Mucosa of stomach (tissue), 1 donor: ENCODE results near the gene NUDT12.
A peak's percentile ranks its signal among the peaks of the same experiment; 100 is the strongest.

ENCODE experiments used
- H3K27me3 ChIP-seq: one replicate; pipeline ENCODE4 v1.7.0; 2013; ENCODE audit warnings: mild to moderate bottlenecking, low read length; ENCODE audit not compliant: control insufficient read depth, insufficient read depth
- H3K36me3 ChIP-seq: one replicate; pipeline ENCODE4 v1.7.0; 2013; ENCODE audit warnings: low read length; ENCODE audit not compliant: control insufficient read depth, insufficient read depth
- H3K4me1 ChIP-seq: one replicate; pipeline ENCODE4 v1.7.0; 2013; ENCODE audit warnings: mild to moderate bottlenecking, low read length; ENCODE audit not compliant: control insufficient read depth, insufficient read depth
- H3K4me3 ChIP-seq: one replicate; pipeline ENCODE4 v1.7.0; 2013; ENCODE audit warnings: low read length
- H3K9ac ChIP-seq: one replicate; pipeline ENCODE4 v1.7.0; 2013; ENCODE audit warnings: mild to moderate bottlenecking, low read length, moderate library complexity
- H3K9me3 ChIP-seq: one replicate; pipeline ENCODE4 v1.7.0; 2013; ENCODE audit warnings: mild to moderate bottlenecking, low read length, moderate library complexity; ENCODE audit not compliant: control insufficient read depth
- donor health status: Pancreatic carcinoma.

Gene NUDT12

DNA sequence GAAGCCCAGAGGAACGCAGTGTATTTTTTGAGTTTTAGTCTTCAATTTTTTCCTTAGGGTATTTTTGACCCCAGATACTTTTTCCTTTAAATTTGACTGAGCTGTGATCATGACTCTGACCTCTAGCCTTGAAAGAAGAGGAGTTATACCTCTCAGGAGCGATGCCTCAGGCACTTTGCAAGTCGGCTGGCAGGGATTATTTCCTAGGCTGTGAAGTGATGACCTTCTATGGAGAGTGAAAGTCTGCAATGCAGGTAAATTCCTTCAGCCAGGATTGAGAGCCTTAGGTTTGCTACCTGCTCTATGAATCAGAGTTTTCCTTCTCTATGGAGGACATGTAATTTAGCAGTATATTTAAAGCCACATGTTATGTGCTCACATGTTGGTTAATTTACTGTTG, 10.8 kb upstream of the NUDT12 start:
- Histone ChIP-seq H3K4me1 (peaks cover 9% of the 10 kb centered on the region), H3K27me3 (no peaks in the 10 kb centered on the region), H3K4me3 (no peak overlapping the region), H3K36me3 (no peaks in the 10 kb centered on the region), H3K9ac (no peak overlapping the region), H3K9me3 (no peaks in the 10 kb centered on the region)

DNA sequence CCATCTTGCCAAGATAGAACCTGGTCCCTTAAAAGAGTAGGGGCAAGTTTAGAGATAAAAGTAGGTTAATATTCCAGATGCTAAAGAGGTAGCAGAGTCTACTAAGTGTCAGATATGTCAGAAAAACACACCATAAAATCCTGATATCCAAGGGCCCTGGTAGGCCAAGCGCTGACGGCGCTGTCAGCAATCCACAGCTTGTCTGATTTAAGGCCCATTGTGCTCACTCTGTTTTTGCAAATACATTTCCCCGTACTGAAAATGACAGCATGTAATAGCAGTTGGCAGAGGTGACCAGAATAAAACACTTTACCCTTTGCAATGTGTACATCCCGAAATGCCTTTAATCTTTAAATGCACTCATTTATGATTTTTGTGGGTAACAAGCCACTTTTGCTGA, 9.9 kb upstream of the NUDT12 start:
- Histone ChIP-seq H3K36me3 (no peaks in the 10 kb centered on the region), H3K4me1 (peaks cover 9% of the 10 kb centered on the region), H3K27me3 (no peaks in the 10 kb centered on the region), H3K4me3 (no peak overlapping the region), H3K9me3 (no peaks in the 10 kb centered on the region), H3K9ac (no peak overlapping the region)

GRCh38 chr5:103571730-103572129, 9.1 kb upstream of the NUDT12 start:
- no peaks in the 10 kb centered on the region for H3K27me3 ChIP-seq
- H3K9me3 ChIP-seq: no peaks in the 10 kb centered on the region
- H3K9ac ChIP-seq: no peak overlapping the region
- H3K36me3 ChIP-seq: no peaks in the 10 kb centered on the region
- no peak overlapping the region for H3K4me3 ChIP-seq
- H3K4me1 ChIP-seq: peaks cover 9% of the 10 kb centered on the region

- H3K9me3 ChIP-seq: no peaks in the 10 kb centered on the region
- H3K9ac ChIP-seq: no peak overlapping the region
- H3K27me3 ChIP-seq: no peaks in the 10 kb centered on the region
- H3K4me3 ChIP-seq: no peak overlapping the region
- no peaks in the 10 kb centered on the region for H3K36me3 ChIP-seq
- H3K4me1 ChIP-seq: peaks cover 9% of the 10 kb centered on the region
These were observed 6.9 kb upstream of the NUDT12 start for GRCh38 chr5:103569313-103570060.

GRCh38 chr5:103565719-103566118, 3.1 kb upstream of the NUDT12 start:
- no peak overlapping the region for H3K4me3 ChIP-seq
- peaks cover 9% of the 10 kb centered on the region for H3K4me1 ChIP-seq
- H3K27me3 ChIP-seq: no peaks in the 10 kb centered on the region
- no peaks in the 10 kb centered on the region for H3K36me3 ChIP-seq
- no peak overlapping the region for H3K9ac ChIP-seq
- H3K9me3 ChIP-seq: no peaks in the 10 kb centered on the region

GRCh38 chr5:103561685-103562452, 720 bp downstream of the NUDT12 start:
- Histone ChIP-seq H3K36me3 (no peaks in the 10 kb centered on the region), H3K9me3 (no peaks in the 10 kb centered on the region), H3K9ac (peak overlapping the region; percentile 98), H3K27me3 (no peaks in the 10 kb centered on the region), H3K4me1 (peaks cover 3% of the 10 kb centered on the region), H3K4me3 (peak overlapping the region; percentile 88)

GRCh38 chr5:103560826-103561225, 1.8 kb downstream of the NUDT12 start:
- H3K9ac ChIP-seq: no peak overlapping the region
- H3K27me3 ChIP-seq: no peaks in the 10 kb centered on the region
- peaks cover 3% of the 10 kb centered on the region for H3K4me1 ChIP-seq
- no peaks in the 10 kb centered on the region for H3K36me3 ChIP-seq
- no peaks in the 10 kb centered on the region for H3K9me3 ChIP-seq
- no peak overlapping the region for H3K4me3 ChIP-seq

- Histone ChIP-seq H3K4me3 (no peak overlapping the region), H3K9me3 (no peaks in the 10 kb centered on the region), H3K36me3 (no peaks in the 10 kb centered on the region), H3K27me3 (no peaks in the 10 kb centered on the region), H3K9ac (no peak overlapping the region), H3K4me1 (no peaks in the 10 kb centered on the region)
These were observed 15.7 kb downstream of the NUDT12 start for GRCh38 chr5:103546858-103547257.

DNA sequence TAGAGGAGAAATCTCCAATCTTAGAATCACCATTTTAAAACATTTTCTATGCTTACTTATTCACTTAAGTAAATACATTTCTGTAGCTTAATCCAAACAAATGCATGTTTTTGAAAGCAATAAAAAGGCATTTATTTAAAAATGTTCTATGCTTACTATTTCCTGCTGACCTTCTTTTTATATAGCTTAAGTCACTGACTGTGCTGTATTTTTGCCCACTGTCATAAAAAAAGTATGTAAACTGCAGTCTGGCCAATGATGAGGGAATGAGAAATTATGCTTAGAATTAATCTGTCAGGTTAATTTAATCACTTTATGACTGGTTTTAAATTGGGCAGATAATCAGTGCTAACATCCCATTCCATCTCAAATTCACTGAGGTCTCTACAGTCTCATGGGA, 20.1 kb downstream of the NUDT12 start:
- no peak overlapping the region for H3K9ac ChIP-seq
- no peaks in the 10 kb centered on the region for H3K36me3 ChIP-seq
- no peak overlapping the region for H3K4me3 ChIP-seq
- H3K4me1 ChIP-seq: peaks cover 6% of the 10 kb centered on the region
- no peaks in the 10 kb centered on the region for H3K27me3 ChIP-seq
- H3K9me3 ChIP-seq: no peaks in the 10 kb centered on the region

- H3K4me1 ChIP-seq: peaks cover 6% of the 10 kb centered on the region
- H3K27me3 ChIP-seq: no peaks in the 10 kb centered on the region
- no peak overlapping the region for H3K4me3 ChIP-seq
These were observed 21.0 kb downstream of the NUDT12 start for GRCh38 chr5:103541569-103541968.

DNA sequence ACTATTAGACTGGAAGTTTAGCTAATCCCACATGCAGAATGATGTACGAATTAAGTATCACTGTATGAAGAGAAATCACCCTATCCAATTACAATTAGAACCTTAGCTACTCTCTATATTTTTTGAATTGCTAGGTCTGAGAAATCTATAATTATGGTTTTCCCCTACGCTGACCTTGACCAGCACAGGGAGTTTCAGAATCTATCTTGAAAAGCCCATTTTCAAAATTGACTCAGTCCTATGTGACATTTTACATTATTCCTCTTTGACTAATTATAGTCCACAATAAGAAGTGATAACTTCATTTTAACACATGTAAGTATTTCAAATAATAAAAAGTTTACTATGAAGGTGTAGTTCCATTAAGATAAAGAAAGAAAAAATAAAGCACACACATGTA, 21.5 kb downstream of the NUDT12 start:
- H3K27me3 ChIP-seq: no peaks in the 10 kb centered on the region
- no peaks in the 10 kb centered on the region for H3K9me3 ChIP-seq
- H3K9ac ChIP-seq: no peak overlapping the region
- H3K36me3 ChIP-seq: no peaks in the 10 kb centered on the region
- no peak overlapping the region for H3K4me3 ChIP-seq
- H3K4me1 ChIP-seq: peaks cover 6% of the 10 kb centered on the region

More at GRCh38 chr5:103541569-103541968, 21.0 kb downstream of the NUDT12 start:
- Histone ChIP-seq H3K36me3 (no peaks in the 10 kb centered on the region), H3K9ac (no peak overlapping the region), H3K9me3 (no peaks in the 10 kb centered on the region)
